OCI-LY7 (cell line): Measurements from ENCODE around the gene CYTH3.

Source experiments
- EZH2phosphoT487 ChIP-seq: fragments of 200-600 bp; sonication (generic); IDR thresholded peaks from 2 replicates; pipeline ENCODE4 v1.6.1; 2018; ENCODE audit warnings: low read depth, borderline replicate concordance, mild to moderate bottlenecking, mixed run types, antibody characterized with exemption, low read length, moderate library complexity, mixed read lengths
- TF ChIP-seq, protein P1 (sequence below): fragments of 200-600 bp; sonication (generic); conservative IDR thresholded peaks from 2 replicates; pipeline ENCODE4 v1.5.1; 2014; ENCODE audit warnings: mild to moderate bottlenecking, antibody characterized with exemption, low read length, moderate library complexity, mixed read lengths

DNA sequence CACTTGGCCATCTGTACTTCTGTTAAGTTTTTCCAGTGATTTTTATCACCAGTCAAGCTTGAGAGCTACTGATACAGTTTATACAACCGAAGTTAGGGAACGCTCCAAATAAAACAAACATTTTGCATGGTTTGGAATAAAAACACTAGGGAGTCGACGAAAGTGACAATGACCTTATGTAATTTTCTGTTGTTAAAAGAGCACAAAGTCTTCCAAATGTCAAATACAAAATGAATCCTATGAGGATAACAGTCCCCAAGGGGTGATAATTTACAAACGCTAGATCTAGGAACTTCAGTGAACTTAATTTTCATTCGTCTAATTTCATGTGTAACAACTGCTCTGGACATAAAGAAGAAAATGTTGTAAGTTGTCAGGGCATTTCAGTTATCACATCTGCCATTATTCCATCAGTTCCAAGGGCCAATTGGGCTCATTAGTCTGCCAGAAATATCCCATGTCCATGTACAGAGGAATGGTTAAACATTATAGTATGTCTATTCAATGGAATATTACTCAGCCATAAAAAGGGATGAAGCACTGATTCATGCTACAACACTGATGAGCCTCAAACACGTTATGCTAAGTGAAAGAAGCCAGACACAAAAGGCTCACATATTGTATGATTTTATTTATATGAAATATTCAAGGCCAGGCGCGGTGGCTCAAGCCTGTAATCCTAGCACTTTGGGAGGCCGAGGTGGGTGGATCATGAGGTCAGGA, 38.0 kb upstream of the CYTH3 start:
- TF ChIP-seq, protein P1, sequence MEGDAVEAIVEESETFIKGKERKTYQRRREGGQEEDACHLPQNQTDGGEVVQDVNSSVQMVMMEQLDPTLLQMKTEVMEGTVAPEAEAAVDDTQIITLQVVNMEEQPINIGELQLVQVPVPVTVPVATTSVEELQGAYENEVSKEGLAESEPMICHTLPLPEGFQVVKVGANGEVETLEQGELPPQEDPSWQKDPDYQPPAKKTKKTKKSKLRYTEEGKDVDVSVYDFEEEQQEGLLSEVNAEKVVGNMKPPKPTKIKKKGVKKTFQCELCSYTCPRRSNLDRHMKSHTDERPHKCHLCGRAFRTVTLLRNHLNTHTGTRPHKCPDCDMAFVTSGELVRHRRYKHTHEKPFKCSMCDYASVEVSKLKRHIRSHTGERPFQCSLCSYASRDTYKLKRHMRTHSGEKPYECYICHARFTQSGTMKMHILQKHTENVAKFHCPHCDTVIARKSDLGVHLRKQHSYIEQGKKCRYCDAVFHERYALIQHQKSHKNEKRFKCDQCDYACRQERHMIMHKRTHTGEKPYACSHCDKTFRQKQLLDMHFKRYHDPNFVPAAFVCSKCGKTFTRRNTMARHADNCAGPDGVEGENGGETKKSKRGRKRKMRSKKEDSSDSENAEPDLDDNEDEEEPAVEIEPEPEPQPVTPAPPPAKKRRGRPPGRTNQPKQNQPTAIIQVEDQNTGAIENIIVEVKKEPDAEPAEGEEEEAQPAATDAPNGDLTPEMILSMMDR, result no peak
- TF ChIP-seq EZH2phosphoT487, result no peak
